ENCODE results near the gene TMEM51.

DNA sequence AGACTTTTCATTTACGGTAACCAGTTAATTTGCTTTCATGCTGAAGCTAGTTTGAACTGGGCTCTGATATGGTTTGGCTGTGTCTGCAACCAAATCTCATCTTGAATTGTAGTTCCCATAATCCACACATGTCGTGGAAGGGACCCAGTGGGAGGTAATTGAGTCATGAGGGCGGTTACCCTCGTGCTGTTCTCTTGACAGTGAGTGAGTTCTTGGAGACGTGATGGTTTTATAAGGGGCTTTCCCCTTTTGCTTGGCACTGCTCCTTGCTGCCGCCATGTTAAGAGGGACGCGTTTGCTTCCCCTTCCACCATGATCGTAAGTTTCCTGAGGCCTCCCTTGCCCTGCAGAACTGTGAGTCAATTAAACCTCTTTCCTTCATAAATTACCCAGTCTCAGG lies 83.2 kb downstream of the TMEM51 start:
- TF ChIP-seq, protein P1, sequence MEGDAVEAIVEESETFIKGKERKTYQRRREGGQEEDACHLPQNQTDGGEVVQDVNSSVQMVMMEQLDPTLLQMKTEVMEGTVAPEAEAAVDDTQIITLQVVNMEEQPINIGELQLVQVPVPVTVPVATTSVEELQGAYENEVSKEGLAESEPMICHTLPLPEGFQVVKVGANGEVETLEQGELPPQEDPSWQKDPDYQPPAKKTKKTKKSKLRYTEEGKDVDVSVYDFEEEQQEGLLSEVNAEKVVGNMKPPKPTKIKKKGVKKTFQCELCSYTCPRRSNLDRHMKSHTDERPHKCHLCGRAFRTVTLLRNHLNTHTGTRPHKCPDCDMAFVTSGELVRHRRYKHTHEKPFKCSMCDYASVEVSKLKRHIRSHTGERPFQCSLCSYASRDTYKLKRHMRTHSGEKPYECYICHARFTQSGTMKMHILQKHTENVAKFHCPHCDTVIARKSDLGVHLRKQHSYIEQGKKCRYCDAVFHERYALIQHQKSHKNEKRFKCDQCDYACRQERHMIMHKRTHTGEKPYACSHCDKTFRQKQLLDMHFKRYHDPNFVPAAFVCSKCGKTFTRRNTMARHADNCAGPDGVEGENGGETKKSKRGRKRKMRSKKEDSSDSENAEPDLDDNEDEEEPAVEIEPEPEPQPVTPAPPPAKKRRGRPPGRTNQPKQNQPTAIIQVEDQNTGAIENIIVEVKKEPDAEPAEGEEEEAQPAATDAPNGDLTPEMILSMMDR (IDR thresholded peaks at IDR 0.05; ENCODE audit: insufficient read depth, low read depth, low read length), result no peak
- TF ChIP-seq EZH2 (IDR thresholded peaks at IDR 0.05; ENCODE audit: insufficient read depth, low read length), result no peak

Data from astrocyte (in vitro differentiated cells and primary cell).